Endometrial microvascular endothelial cells (primary cell): ENCODE data around the gene ZNF608. TPM values are rescaled to one million over a fixed set of nuclear protein-coding genes. Genes with fewer than 3 reads are reported as not detected.

Experiments
- in situ Hi-C: cut with HindIII; loops from 2 replicates; pipeline ENCODE4 v1.10.0; 2017; ENCODE audit warnings: low sequenced_read_pairs, low pct_unique_long_range_greater_than_20kb; ENCODE audit errors: inconsistent ontology term
- total RNA-seq: library from RNA; depleted of rRNA; stranded (reverse); fragments of >200 nt; gene quantifications from one replicate; pipeline ENCODE4 v1.2.3, GENCODE V29; 2015; ENCODE audit errors: inconsistent ontology term

Gene ZNF608
- 4.3 TPM for total RNA-seq

DNA sequence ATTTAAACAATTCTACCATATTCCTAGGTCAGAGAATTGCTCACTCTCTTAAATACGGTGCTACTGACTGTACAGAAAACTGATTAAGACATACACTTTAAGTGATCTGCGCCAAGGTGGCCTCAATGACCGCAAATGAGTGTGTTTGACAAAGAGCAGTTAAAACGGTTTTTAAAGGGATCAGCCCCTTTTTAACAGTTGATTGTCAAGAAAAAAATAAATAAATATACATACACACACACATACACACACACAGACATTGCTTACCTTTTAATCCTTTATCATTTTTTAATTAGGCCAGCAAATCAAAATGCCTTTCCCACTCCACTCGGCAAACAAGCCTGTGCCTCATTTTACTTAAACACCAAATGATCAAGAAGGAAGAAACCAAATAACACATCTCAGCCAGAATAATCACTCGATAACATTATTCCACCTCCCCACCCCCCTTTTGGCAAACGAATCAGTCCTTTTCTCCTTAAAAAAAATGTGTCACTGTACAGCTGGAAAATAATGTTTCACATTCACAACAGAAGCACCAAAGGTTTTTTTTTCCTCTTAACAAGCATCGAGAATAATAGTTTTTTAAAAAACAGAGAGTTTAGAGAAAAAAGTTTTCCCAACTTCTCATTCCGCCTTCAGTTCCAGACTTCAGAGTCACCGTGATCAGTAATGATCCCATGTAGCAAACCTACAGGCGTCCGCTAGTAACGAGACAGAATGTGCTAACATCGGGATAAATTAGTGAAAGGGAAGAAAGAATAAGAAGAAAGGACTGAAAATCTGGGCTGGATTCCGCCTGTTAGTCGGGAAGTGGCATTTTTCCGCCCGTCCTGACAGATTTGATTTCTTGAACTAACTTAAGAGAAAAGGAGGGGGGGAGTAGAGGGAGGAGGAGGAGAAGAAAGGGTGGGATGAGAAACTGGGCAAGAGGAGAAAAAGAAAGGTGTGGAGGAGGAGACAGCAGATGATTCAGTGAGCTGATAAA, at the start of gene ZNF608:
TSS of gene ZNF608 (minus strand) at position 712 of the 988 bp plus-strand sequence. CDS start 1,650 bp downstream, outside the sequence.
- in situ Hi-C loops = loop anchor here (10.0 kb wide), 2 partner anchors 211 to 1041 kb away; no protein-coding TSS in a partner anchor

GRCh38 chr5:124795829-124796228, 49.4 kb upstream of the ZNF608 start:
- in situ Hi-C loops = no loop called here

- in situ Hi-C loops = no loop called here
Measured at GRCh38 chr5:124790895-124791732, 44.7 kb upstream of the ZNF608 start.

GRCh38 chr5:124790301-124790894, 44.0 kb upstream of the ZNF608 start:
- in situ Hi-C loops = no loop called here

DNA sequence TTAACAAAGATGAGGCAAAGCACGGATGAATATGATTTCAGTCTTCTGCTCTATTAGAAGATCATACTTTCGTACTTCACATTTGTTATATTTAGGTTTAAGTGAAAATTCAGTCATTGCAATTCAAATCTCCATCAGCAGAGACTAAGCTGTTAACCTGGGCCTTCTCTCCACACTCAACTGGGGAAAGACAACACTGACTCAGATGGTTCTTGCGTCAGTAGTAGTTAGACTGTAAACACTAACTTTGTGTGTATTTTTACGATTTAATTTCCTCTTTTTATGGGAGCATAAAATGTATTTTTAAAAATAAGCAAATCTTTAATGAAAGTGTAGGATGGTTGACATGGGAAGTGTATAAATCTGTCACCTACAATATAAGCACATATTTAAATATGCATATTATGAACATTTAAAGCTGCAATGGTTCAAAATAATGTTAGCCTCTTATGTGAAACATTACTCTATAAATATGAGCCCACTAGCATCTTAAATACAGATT, 42.7 kb upstream of the ZNF608 start:
- in situ Hi-C loops = no loop called here

DNA sequence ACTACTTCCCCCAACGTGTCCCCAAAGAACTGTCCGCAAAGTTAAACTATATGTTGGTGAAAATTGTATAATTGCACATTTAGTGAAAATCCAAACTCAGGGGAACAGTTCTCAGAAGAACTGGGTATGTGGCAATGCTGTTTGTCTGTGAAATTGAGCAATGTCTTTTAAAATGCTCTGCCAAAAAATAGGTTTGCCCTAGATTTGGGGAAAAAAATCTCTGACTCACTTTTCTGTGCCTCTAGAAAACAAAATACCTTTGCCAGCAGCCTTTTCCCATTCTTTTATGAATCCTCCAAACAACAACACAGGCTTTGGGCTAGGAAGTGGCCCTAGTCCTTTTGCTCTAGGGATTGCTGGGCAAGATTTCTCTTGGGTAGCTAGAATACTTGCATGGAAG, 37.4 kb upstream of the ZNF608 start:
- in situ Hi-C loops = no loop called here

DNA sequence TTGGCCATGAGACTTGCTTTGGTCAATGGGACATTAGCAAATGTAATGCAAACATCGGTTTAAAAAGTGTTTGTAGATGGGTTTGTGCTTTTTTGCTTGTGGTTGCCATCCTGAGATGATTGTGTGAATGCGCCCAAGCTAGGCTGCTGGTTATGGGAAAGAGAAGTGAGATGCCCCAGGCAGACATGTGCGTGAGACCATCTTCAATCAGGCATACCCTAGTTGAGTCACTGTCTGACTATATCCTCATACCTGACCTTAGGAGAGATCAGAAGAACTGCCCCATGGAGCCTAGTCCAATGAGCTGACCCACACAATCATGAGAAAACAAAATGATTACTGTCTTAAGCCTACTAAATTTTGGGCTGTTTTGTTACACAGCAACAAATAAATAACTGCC, 36.8 kb upstream of the ZNF608 start:
- in situ Hi-C loops = no loop called here

GRCh38 chr5:124782262-124782661, 35.8 kb upstream of the ZNF608 start:
- in situ Hi-C loops = no loop called here

- in situ Hi-C loops = no loop called here
Measured at GRCh38 chr5:124780011-124780410, 33.6 kb upstream of the ZNF608 start.

DNA sequence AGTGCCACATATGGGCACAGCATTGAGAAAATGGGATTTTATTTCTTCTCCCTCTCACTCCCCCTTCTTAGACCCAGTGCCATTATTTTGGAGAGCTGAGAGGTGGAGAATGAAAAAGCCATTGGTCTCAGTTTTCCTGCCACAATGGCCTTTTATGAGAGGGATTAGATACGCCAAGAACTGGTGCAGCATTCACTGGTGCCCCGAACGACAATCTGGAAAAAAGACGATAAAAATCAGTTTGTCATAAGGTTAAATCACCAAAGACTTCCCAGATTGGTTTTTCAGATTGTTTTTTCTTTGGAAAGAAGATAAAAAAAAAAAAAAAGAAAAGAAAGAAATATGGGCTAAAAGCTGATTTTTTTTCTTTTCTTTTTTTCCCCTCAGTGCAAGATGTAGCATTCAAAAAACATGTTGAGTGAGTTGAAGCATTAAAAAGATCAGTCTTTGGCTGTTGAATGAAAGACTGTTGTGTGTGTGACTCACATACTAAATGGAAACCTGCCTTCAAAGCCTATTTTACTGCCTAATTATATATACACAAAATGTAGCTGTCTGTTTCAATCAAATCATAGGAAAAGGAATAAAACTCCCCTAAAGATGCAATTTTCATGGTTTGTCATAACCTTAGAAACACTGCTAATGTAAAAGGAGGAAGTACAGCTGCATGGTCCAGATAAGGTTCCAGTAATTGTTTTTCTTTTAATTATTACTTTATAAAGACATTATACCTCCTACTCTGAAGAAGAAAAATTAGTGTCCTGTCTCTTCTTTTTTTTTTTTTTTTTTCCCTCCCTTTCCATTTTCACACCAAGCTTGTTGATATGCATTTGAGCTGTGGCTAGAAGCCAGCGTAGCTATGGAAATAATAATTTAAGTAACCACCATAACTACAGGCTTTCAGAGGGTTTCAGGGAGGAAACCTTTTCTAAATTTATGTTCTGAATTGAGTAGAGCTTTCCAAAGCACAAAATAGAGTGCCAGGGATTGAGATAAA, 27.2 kb upstream of the ZNF608 start:
- in situ Hi-C loops = no loop called here

- in situ Hi-C loops = no loop called here
Measured at GRCh38 chr5:124772457-124773200, 26.2 kb upstream of the ZNF608 start.

DNA sequence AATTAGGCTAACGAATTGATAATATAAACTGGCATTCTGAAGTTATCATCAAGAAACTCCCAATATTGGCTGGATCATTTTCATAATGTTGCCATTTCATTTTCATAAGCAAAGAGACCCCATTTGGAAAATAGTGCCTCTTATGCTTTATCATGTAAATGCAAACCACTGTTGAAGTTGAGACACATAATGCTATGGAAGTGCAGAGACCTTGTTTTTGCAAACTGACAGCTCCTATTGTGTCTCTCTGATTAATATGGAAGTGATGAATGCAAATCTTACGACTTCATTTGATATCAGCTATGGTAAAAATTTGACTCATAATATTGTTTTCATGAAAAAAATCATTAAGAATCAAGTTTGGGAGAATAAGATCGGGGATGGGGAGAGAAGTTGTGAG, 25.3 kb upstream of the ZNF608 start:
- in situ Hi-C loops = no loop called here

GRCh38 chr5:124764992-124765611, 18.7 kb upstream of the ZNF608 start:
- in situ Hi-C loops = no loop called here

DNA sequence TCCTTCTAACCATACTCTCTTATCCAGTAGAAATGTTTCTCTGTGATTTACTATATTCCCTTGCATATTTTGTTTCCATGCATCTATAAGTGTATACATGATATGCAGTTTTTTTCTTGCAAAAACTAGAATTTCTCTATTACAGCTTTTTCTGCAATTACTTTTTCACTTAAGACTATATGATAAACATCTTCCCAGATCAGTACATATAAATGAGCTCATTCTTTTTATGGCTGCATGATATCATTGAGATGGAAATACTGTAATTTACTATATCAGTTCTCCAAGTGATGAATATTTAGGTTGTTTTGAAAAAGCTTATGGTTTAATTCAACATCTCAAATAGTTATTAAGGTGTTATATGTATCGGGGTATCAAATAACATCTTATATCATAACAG, 18.1 kb upstream of the ZNF608 start:
- in situ Hi-C loops = no loop called here

DNA sequence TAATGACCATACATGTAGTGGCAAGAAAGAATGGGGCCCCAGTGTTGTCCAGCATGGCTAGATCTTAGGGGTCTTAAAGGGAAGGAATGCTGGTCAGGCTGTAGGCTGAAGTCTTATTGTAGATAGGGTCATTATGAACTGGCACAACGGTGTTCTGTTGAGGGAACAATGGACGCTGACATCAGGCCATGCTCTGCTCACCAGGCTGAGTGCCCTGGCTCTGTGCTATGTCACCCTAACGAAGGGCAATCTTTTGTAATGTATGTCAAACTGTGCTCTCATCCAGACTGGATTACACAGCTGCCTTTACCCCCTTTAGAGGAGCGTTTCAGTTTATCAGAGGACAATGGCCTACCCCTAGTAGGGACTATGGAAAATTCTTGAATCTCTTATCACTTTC, 14.6 kb upstream of the ZNF608 start:
- in situ Hi-C loops = no loop called here

GRCh38 chr5:124760608-124761007, 14.2 kb upstream of the ZNF608 start:
- in situ Hi-C loops = no loop called here

DNA sequence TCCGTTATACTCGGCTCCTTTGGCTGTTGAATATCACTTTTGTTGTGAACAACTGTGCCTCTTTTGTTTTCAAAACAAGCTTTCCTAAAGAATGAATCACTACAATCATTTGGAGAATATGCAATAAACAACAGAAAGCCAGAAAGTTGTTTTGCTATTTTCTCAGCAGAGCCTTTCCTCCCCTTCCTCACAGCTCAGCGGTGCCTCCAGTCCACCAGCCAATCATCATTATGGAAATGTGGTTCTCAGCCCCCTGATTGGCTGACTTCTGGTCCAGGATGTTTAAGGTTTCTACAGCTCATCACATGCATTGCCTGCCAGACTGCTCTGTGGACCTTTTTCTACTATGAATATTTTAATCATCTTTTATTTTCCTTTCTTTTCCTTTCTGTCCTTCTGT, 9.1 kb upstream of the ZNF608 start:
- in situ Hi-C loops = no loop called here
